AG10803 (cell line): Measurements from ENCODE around the gene CEP112.

Source experiments
- DNase-seq: peaks from one replicate; pipeline ENCODE4 v3.0.0; 2010; ENCODE audit warnings: low read depth
- H3K4me3 ChIP-seq: 2 replicates; pipeline ENCODE4 v1.5.1; 2011; ENCODE audit warnings: mild to moderate bottlenecking, low read length, control low read depth
- CTCF ChIP-seq: conservative IDR thresholded peaks from 2 replicates; pipeline ENCODE4 v1.5.1; 2011; ENCODE audit warnings: mild to moderate bottlenecking, low read length, control low read depth, inconsistent platforms

The CEP112 gene

GRCh38 chr17:65888649-65889048 is 303.3 kb downstream of the CEP112 start:
- peak; percentile 78 for DNase-seq
- no peak for TF ChIP-seq CTCF
- H3K4me3 ChIP-seq = no peak overlapping the region

GRCh38 chr17:65886315-65887245 is 305.4 kb downstream of the CEP112 start:
- TF ChIP-seq CTCF = no peak
- H3K4me3 ChIP-seq = no peak overlapping the region; the same call in 1 of the 2 replicates
- peak; percentile 79 for DNase-seq

DNA sequence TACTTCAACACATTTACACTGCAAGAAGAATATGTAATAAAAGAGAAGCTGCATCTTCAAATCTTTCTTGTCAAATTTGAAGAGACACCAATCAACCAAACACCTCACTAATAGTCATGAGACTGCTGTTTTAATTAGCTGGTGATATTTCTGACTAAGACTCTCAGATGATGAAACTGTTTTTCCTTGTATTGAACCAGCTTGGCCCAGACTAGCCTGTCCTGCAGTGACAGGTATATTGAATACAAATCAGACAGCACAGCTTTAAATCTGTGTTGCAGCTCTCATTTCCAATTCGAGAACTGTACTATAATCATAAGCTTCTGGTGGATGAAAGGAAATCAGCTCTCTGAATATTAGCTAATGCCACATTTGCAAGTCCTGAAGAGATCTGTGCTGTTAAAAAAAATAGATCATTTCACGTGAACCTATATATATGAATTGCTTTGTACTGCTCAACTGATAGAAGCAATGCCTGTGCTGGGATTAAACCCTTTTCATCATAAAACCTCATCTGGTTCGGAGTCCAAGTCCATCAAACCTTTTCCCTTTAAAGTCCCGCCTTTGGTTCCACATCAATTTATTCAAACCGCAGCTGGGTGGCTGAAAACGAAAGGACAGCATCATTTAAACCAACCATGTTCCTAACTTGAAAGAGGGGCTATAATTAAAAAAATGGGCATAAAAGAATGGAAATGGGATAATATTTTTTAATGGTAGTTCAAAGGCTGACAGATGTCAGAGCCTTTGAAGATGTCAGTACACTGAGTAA is 306.2 kb downstream of the CEP112 start:
- H3K4me3 ChIP-seq = no peak overlapping the region; the same call in 1 of the 2 replicates
- no peak for TF ChIP-seq CTCF
- peak; percentile 51 for DNase-seq

GRCh38 chr17:65876985-65877384 is 314.9 kb downstream of the CEP112 start:
- H3K4me3 ChIP-seq = no peak overlapping the region
- no peak for DNase-seq
- no peak for TF ChIP-seq CTCF

- DNase-seq = no peak
- no peak overlapping the region for H3K4me3 ChIP-seq
- TF ChIP-seq CTCF = no peak
Measured at GRCh38 chr17:65868881-65869280, 323.1 kb downstream of the CEP112 start.

DNA sequence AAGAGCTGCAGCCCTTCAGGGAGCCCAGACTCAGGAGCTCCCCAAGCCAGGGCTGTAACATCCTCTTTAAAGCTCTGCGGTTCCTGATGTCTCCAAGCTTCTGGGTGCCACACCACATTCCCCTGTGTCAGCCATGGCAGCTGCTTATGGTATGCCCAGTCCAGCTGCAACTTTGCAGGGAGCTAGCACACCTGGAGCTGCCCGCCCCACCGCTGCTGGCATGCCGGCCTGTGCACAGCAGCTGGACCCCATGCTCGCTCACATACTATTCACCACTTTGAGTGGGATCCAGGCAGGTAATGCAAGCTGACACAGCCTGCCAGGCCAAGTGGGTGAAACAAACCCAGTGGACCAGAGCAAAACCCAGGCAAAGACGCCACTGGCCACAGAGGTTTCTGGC is 324.9 kb downstream of the CEP112 start:
- no peak for DNase-seq
- no peak for TF ChIP-seq CTCF
- H3K4me3 ChIP-seq = no peak overlapping the region
